ENCODE data around the gene PRKAR2A. TPM values are rescaled to one million over a fixed set of nuclear protein-coding genes. Genes with fewer than 3 reads are reported as not detected.

Gene PRKAR2A
- total RNA-seq, 3 donors from 2014 or later (not counting 1 experiment from before 2014, with no cell fraction given): 40.5 to 43.5 (median 42.7) TPM

DNA sequence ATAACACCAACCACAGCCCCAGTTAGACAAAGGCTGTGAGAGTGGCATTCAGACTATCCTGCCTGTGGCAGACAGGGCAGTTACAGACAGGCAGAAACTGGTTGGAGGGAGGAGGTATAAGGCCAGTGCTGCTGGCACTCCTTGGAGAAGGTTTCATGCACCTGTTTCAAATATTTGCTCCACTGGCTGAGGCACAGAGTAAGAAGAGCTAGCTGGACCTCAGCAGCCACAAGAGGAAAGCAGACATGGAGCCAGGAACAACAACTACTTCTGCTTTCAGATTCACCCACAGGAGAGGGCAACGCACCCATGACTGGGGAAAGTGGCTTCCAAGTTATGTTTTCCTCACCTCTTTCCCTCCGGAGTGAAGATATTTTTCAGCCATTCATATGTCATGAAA lies 11.5 kb upstream of the PRKAR2A start:
- intact Hi-C loops (cut with micrococcal nuclease): no loop called here
- no peaks in the 10 kb centered on the region for H3K27me3 ChIP-seq (ENCODE audit: control insufficient read depth, insufficient read depth, low read length)
- Mint-ChIP-seq H3K36me3 (no peaks in the 10 kb centered on the region), H3K27me3 (ENCODE audit: low read depth in 2 of 2) (no peaks in the 10 kb centered on the region), H3K27ac (peak overlapping the region in 1 of 2 donors; percentile 44), H3K9me3 (no peaks in the 10 kb centered on the region), H3K4me3 (no peak overlapping the region), H3K4me1 (peaks cover 6% of the 10 kb centered on the region in 2 donors)
- ATAC-seq: no peak
- no peak overlapping the region for H3K4me3 ChIP-seq (ENCODE audit: low read length)
- no peak overlapping the region for H3K27ac ChIP-seq (ENCODE audit: low read length)
- H3K4me1 ChIP-seq (ENCODE audit: control insufficient read depth, insufficient read depth, low read length): no peaks in the 10 kb centered on the region
- peaks cover 46% of the 10 kb centered on the region for H3K36me3 ChIP-seq (ENCODE audit: control insufficient read depth, insufficient read depth, low read length)
- 86% methylated on average over 1 of the region's 2 CpGs for WGBS (ENCODE audit: insufficient coverage)
- TF ChIP-seq, protein P1, sequence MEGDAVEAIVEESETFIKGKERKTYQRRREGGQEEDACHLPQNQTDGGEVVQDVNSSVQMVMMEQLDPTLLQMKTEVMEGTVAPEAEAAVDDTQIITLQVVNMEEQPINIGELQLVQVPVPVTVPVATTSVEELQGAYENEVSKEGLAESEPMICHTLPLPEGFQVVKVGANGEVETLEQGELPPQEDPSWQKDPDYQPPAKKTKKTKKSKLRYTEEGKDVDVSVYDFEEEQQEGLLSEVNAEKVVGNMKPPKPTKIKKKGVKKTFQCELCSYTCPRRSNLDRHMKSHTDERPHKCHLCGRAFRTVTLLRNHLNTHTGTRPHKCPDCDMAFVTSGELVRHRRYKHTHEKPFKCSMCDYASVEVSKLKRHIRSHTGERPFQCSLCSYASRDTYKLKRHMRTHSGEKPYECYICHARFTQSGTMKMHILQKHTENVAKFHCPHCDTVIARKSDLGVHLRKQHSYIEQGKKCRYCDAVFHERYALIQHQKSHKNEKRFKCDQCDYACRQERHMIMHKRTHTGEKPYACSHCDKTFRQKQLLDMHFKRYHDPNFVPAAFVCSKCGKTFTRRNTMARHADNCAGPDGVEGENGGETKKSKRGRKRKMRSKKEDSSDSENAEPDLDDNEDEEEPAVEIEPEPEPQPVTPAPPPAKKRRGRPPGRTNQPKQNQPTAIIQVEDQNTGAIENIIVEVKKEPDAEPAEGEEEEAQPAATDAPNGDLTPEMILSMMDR (IDR thresholded peaks at IDR 0.05): no peak
- no peak for DNase-seq
- no peaks in the 10 kb centered on the region for H3K9me3 ChIP-seq (ENCODE audit: control insufficient read depth, insufficient read depth, low read length)

DNA sequence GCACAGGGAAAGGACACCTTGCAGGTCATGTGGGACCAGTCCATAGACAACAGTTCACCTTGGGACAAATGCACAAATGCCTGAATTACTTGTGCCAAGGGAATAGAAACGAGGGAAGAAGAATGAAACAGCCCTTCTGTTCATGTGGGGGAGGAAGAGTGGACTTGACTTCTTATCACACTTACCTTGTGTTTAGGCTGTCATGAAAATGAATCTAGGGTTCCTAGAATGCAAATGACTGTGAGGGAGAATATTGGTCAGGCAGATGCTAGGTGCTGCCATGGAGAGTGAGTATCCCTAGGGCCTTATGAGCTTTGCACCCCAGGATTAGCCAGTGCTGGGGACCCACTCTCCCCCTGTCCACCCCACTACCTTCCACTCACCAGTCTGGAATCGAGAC lies 11.0 kb upstream of the PRKAR2A start:
- WGBS (ENCODE audit: insufficient coverage): 93% methylated on average over 2 of the region's 2 CpGs
- H3K27ac Mint-ChIP-seq: peak overlapping the region in 1 of 2 donors; percentile 44
- H3K36me3 ChIP-seq (ENCODE audit: control insufficient read depth, insufficient read depth, low read length): peaks cover 46% of the 10 kb centered on the region

DNA sequence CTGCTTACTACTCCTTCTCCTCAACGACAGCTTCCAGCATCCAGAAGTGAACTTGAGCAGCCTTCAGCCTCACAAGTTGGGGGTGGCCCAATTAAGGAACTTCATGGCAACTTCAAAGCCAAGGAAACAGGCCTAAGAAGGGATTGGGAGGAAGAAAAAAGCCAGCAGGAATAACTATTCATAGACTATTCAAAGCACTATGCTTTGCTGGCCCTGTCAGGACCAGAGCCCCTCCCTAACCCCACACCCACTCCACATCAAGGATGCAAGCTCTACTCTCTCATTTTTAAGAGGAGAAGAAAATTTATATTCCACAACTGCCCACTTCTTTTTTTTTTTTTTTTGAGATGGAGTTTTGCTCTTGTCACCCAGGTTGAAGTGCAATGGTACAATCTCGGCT lies 10.0 kb upstream of the PRKAR2A start:
- Mint-ChIP-seq H3K4me1 (peaks cover 9 to 12% of the 10 kb centered on the region in 2 donors), H3K27ac (peak overlapping the region in 1 of 2 donors; percentile 77), H3K4me3 (no peak overlapping the region), H3K9me3 (no peaks in the 10 kb centered on the region), H3K27me3 (ENCODE audit: low read depth in 2 of 2) (no peaks in the 10 kb centered on the region), H3K36me3 (no peaks in the 10 kb centered on the region)
- ATAC-seq (no peak), DNase-seq (no peak)
- no peak overlapping the region for H3K4me3 ChIP-seq (ENCODE audit: low read length)
- TF ChIP-seq, protein P1 (IDR thresholded peaks at IDR 0.05): no peak
- intact Hi-C loops (cut with micrococcal nuclease): no loop called here
- H3K36me3 ChIP-seq (ENCODE audit: control insufficient read depth, insufficient read depth, low read length): peaks cover 46% of the 10 kb centered on the region
- no peaks in the 10 kb centered on the region for H3K4me1 ChIP-seq (ENCODE audit: control insufficient read depth, insufficient read depth, low read length)
- H3K27me3 ChIP-seq (ENCODE audit: control insufficient read depth, insufficient read depth, low read length): no peaks in the 10 kb centered on the region
- H3K27ac ChIP-seq (ENCODE audit: low read length): no peak overlapping the region
- no peaks in the 10 kb centered on the region for H3K9me3 ChIP-seq (ENCODE audit: control insufficient read depth, insufficient read depth, low read length)
- WGBS (ENCODE audit: insufficient coverage): 88% methylated on average over 2 of the region's 2 CpGs

More for the DNA sequence above, 11.0 kb upstream of the PRKAR2A start:
- Histone ChIP-seq H3K9me3 (ENCODE audit: control insufficient read depth, insufficient read depth, low read length) (no peaks in the 10 kb centered on the region), H3K4me1 (ENCODE audit: control insufficient read depth, insufficient read depth, low read length) (no peaks in the 10 kb centered on the region), H3K27ac (ENCODE audit: low read length) (no peak overlapping the region), H3K4me3 (ENCODE audit: low read length) (no peak overlapping the region), H3K27me3 (ENCODE audit: control insufficient read depth, insufficient read depth, low read length) (no peaks in the 10 kb centered on the region)
- Mint-ChIP-seq H3K4me3 (no peak overlapping the region), H3K27me3 (ENCODE audit: low read depth in 2 of 2) (no peaks in the 10 kb centered on the region), H3K9me3 (no peaks in the 10 kb centered on the region), H3K4me1 (peaks cover 10% of the 10 kb centered on the region in 2 donors), H3K36me3 (no peaks in the 10 kb centered on the region)
- ATAC-seq (no peak), DNase-seq (no peak)
- TF ChIP-seq, protein P1 (IDR thresholded peaks at IDR 0.05): no peak
- intact Hi-C loops (cut with micrococcal nuclease): no loop called here

GRCh38 chr3:48856469-48856868 lies 8.8 kb upstream of the PRKAR2A start:
- TF ChIP-seq, protein P1 (IDR thresholded peaks at IDR 0.05): no peak
- Histone ChIP-seq H3K4me1 (ENCODE audit: control insufficient read depth, insufficient read depth, low read length) (no peaks in the 10 kb centered on the region), H3K27me3 (ENCODE audit: control insufficient read depth, insufficient read depth, low read length) (no peaks in the 10 kb centered on the region), H3K27ac (ENCODE audit: low read length) (no peak overlapping the region), H3K9me3 (ENCODE audit: control insufficient read depth, insufficient read depth, low read length) (no peaks in the 10 kb centered on the region), H3K36me3 (ENCODE audit: control insufficient read depth, insufficient read depth, low read length) (peaks cover 35% of the 10 kb centered on the region), H3K4me3 (ENCODE audit: low read length) (no peak overlapping the region)
- Mint-ChIP-seq H3K36me3 (no peaks in the 10 kb centered on the region), H3K9me3 (no peaks in the 10 kb centered on the region), H3K4me3 (no peak overlapping the region), H3K4me1 (peaks cover 6 to 12% of the 10 kb centered on the region in 2 donors), H3K27me3 (ENCODE audit: low read depth in 2 of 2) (no peaks in the 10 kb centered on the region), H3K27ac (peak overlapping the region; percentile 45 to 65)
- intact Hi-C loops (cut with micrococcal nuclease): no loop called here
- DNase-seq (no peak), ATAC-seq (no peak)
- WGBS (ENCODE audit: insufficient coverage): 85% methylated on average over 4 of the region's 4 CpGs

All from natural killer cell (primary cell).